Upper lobe of left lung (tissue), 6 donors: ENCODE data around the gene RB1. TPM values are rescaled to one million over a fixed set of nuclear protein-coding genes. Genes with fewer than 3 reads are reported as not detected.
"Not testable (repeated sequence)": the region's sequence is repeated elsewhere in the genome, so short reads cannot be mapped to it uniquely, and the experiment has no call there.

ENCODE experiments used
- ATAC-seq, 2 donors: fragments of 200-7000 bp; cut with Tn5 transposase; one replicate each; pipeline ENCODE4 v1.9.1; 2022; ENCODE audit warnings: mild to moderate bottlenecking in 2 of 2, moderate library complexity in 2 of 2; ENCODE audit not compliant: low FRiP score in 2 of 2
- DNase-seq, 2 donors: peaks; one replicate each; pipeline ENCODE4 v3.0.0-alpha.2; 2019 to 2020
- H3K27ac ChIP-seq, 4 donors: fragments of 200-600 bp; sonication (generic); one replicate each; pipeline ENCODE4 v1.5.1; 2016 to 2019
- H3K27me3 ChIP-seq, 4 donors: fragments of 200-600 bp; sonication (generic); one replicate each; pipeline ENCODE4 v1.5.1; 2017 to 2019
- H3K36me3 ChIP-seq, 4 donors: fragments of 200-600 bp; sonication (generic); one replicate each; pipeline ENCODE4 v1.5.1; 2016 to 2019
- H3K4me1 ChIP-seq, 4 donors: fragments of 200-600 bp; sonication (generic); one replicate each; pipeline ENCODE4 v1.5.1; 2018 to 2019
- H3K4me3 ChIP-seq, 4 donors: fragments of 200-600 bp; sonication (generic); one replicate each; pipeline ENCODE4 v1.5.1; 2017 to 2019; ENCODE audit warnings: mild to moderate bottlenecking in 2 of 4, moderate library complexity in 1 of 4
- H3K9me3 ChIP-seq, 4 donors: fragments of 200-600 bp; sonication (generic); one replicate each; pipeline ENCODE4 v1.5.1; 2018 to 2019
- CTCF ChIP-seq, 6 experiments: fragments of 450-650 bp in 4 of 6; fragments of 200-600 bp in 2 of 6; sonication (generic) in 2 of 6; IDR thresholded peaks; one replicate each; pipeline ENCODE4 v1.5.1; 2016 to 2019; ENCODE audit warnings: antibody characterized with exemption in 6 of 6
- EP300 ChIP-seq, 4 donors: sonication (generic); formaldehyde crosslinking; IDR thresholded peaks; one replicate each; pipeline ENCODE4 v1.5.1; 2017; ENCODE audit warnings: antibody characterized with exemption in 4 of 4, control low read depth in 2 of 4
- POLR2A ChIP-seq, 4 donors: fragments of 450-650 bp; IDR thresholded peaks; one replicate each; pipeline ENCODE4 v1.5.1; 2016 to 2017; ENCODE audit warnings: antibody characterized with exemption in 4 of 4, mild to moderate bottlenecking in 2 of 4
- POLR2AphosphoS5 ChIP-seq, 2 donors: sonication (generic); formaldehyde crosslinking; IDR thresholded peaks; one replicate each; pipeline ENCODE4 v1.5.1; 2017; ENCODE audit warnings: antibody characterized with exemption in 2 of 2
- WGBS, 2 donors: methylation state at CpG; one replicate each; pipeline ENCODE4 v1.1.5; 2017 to 2018; 5-methylcytosine and 5-hydroxymethylcytosine counted together
- total RNA-seq, 6 donors: library from RNA; depleted of rRNA in 4 of 6; stranded (reverse); fragments of >200 nt in 4 of 6; gene quantifications; one replicate each; pipeline versions ENCODE4 v1.1.0 to v1.2.1, GENCODE V29; 2016 to 2021
- donor health status: DM: no; HTN: no; CAD: no; lungs with moderate emphysema.
- donor health status: DM: no; HTN: yes; CAD: no; lungs with severe emphysema.

Gene RB1
- total RNA-seq, 6 donors from 2014 or later = 20.2 to 46.6 (median 32.9) TPM

GRCh38 chr13:48448959-48449614 lies 145.5 kb downstream of the RB1 start:
- H3K36me3 ChIP-seq = peaks cover 0 to 8% (median 0%) of the 10 kb centered on the region in 4 donors
- no peak for TF ChIP-seq EP300 (IDR thresholded peaks at IDR 0.05)
- no peak for TF ChIP-seq POLR2A (IDR thresholded peaks at IDR 0.05)
- no peak for TF ChIP-seq POLR2AphosphoS5 (IDR thresholded peaks at IDR 0.05)
- no peak for TF ChIP-seq CTCF (IDR thresholded peaks at IDR 0.05)
- peak overlapping the region in 1 of 4 donors; percentile 15 for H3K4me3 ChIP-seq
- peaks cover 0 to 6% (median 0%) of the 10 kb centered on the region in 4 donors for H3K9me3 ChIP-seq
- DNase-seq = no peak
- peak in 1 of 2 donors; percentile 69 for ATAC-seq
- WGBS, 2 donors = 25 to 35% methylated on average over 6 of the region's 6 CpGs
- H3K27me3 ChIP-seq = no peaks in the 10 kb centered on the region
- H3K27ac ChIP-seq = peak overlapping the region in 3 of 4 donors; percentile 40 to 71 (median 46)
- peaks cover 7 to 17% (median 14%) of the 10 kb centered on the region in 4 donors for H3K4me1 ChIP-seq

DNA sequence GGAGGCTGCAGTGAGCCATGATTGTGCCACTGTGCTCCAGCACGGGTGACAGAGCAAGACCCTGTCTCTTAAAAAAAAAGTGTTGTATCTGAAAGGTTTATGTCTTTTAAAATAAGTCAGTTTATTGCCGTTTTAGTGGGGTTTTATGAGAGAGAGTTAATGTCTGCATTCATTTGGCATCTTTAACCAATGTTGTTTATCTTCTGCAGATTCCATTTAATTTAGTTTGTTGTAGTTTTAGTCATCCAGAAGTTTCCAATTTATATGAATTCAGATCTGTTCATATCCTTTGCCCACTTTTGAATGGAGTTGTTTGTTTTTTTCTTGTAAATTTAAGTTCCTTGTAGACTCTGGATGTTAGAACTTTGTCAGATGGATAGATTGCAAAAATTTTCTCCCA lies 146.1 kb downstream of the RB1 start:
- Histone ChIP-seq H3K27ac (peak overlapping the region in 1 of 4 donors; percentile 71), H3K9me3 (peaks cover 0 to 6% (median 0%) of the 10 kb centered on the region in 4 donors), H3K27me3 (no peaks in the 10 kb centered on the region), H3K4me3 (no peak overlapping the region), H3K4me1 (peaks cover 7 to 17% (median 14%) of the 10 kb centered on the region in 4 donors), H3K36me3 (peaks cover 0 to 12% (median under 1%) of the 10 kb centered on the region in 4 donors)
- TF ChIP-seq POLR2A (IDR thresholded peaks at IDR 0.05) (no peak), POLR2AphosphoS5 (IDR thresholded peaks at IDR 0.05) (no peak), CTCF (IDR thresholded peaks at IDR 0.05) (no peak), EP300 (IDR thresholded peaks at IDR 0.05) (no peak)
- DNase-seq = no peak
- no peak for ATAC-seq
- 90% methylated on average over 2 of the region's 2 CpGs for WGBS, 2 donors

DNA sequence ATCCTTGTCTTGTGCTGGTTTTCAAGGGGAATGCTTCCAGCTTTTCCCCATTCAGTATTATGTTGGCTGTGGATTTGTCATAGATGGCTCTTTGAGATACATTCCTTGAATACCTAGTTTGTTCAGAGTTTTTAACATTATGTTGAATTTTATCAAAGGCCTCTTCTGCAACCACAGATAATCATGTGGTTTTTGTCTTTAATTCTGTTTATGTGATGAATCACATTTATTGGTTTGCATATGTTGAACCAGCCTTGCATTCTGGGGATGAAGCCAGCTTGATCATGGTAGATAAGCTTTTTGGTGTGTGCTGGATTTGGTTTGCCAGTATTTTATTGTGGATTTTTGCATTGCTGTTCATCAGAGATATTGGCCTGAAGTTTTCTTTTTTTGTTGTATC lies 147.6 kb downstream of the RB1 start:
- not testable (repeated sequence) for ATAC-seq, H3K27ac ChIP-seq, H3K9me3 ChIP-seq, H3K27me3 ChIP-seq, H3K4me3 ChIP-seq, DNase-seq
- Histone ChIP-seq H3K36me3 (peaks cover 0 to 23% (median 3%) of the 10 kb centered on the region in 4 donors), H3K4me1 (peaks cover 7 to 14% (median 13%) of the 10 kb centered on the region in 4 donors)

GRCh38 chr13:48456546-48456945 lies 153.0 kb downstream of the RB1 start:
- H3K4me1 ChIP-seq = no peaks in the 10 kb centered on the region
- H3K27me3 ChIP-seq = no peaks in the 10 kb centered on the region
- H3K36me3 ChIP-seq = peaks cover 0 to 69% (median 33%) of the 10 kb centered on the region in 4 donors
- 93 to 98% methylated on average over 4 to 10 of the region's 10 CpGs for WGBS, 2 donors
- no peaks in the 10 kb centered on the region for H3K9me3 ChIP-seq
- no peak overlapping the region for H3K27ac ChIP-seq
- peak in 1 of 2 donors; percentile 60 for DNase-seq
- no peak overlapping the region for H3K4me3 ChIP-seq
- no peak for ATAC-seq
- TF ChIP-seq POLR2A (IDR thresholded peaks at IDR 0.05) (no peak), EP300 (IDR thresholded peaks at IDR 0.05) (no peak), POLR2AphosphoS5 (IDR thresholded peaks at IDR 0.05) (no peak)

DNA sequence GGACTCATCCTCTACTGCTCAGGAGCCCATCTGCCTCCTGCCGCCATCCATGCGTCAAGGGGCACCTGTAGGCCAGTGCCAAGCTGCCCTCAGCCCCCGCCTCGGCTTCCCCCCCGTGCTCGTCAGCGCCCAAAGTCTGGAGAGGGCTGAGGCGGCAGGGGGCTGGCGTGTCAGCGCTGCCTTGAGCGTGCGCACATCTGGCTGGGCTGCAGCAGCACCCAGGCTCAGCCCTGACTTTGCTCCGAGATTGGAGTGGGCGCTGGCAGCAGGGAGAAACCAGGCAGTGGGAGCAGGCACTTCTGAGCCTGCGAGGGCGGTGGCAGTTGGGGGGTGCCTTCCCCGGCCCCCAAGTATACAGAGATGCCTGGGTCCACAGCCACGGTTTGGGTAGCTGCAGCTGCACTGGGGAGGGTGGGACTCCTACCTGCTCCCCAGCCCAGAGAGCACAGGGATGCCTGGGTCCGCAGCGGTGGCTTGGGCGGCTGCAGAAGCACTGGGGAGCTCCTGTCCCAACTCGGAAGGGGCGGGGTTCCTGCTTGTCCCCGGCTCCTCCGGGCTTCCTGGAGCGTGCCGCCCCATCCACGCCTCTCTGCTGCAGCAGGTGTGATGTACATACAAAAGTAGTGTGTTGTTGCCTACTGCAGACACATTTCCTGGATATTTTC lies 154.2 kb downstream of the RB1 start:
- H3K36me3 ChIP-seq = peaks cover 0 to 76% (median 37%) of the 10 kb centered on the region in 4 donors
- peak in 1 of 2 donors; percentile 72 for DNase-seq
- peak; percentile 6 to 15 for ATAC-seq
- TF ChIP-seq EP300 (IDR thresholded peaks at IDR 0.05) = no peak
- no peak for TF ChIP-seq POLR2A (IDR thresholded peaks at IDR 0.05)
- no peak for TF ChIP-seq CTCF (IDR thresholded peaks at IDR 0.05)
- no peak for TF ChIP-seq POLR2AphosphoS5 (IDR thresholded peaks at IDR 0.05)
- no peaks in the 10 kb centered on the region for H3K27me3 ChIP-seq
- no peaks in the 10 kb centered on the region for H3K4me1 ChIP-seq
- H3K27ac ChIP-seq = no peak overlapping the region
- no peaks in the 10 kb centered on the region for H3K9me3 ChIP-seq
- H3K4me3 ChIP-seq = no peak overlapping the region
- 81 to 89% methylated on average over 4 to 22 of the region's 28 CpGs for WGBS, 2 donors
